ENCODE data around the gene FAM110D. TPM values are rescaled to one million over a fixed set of nuclear protein-coding genes. Genes with fewer than 3 reads are reported as not detected.

Gene FAM110D
- polyA plus RNA-seq, 1 of the 3 experiments (the other 2 are of a cell fraction): 0.64 TPM

DNA sequence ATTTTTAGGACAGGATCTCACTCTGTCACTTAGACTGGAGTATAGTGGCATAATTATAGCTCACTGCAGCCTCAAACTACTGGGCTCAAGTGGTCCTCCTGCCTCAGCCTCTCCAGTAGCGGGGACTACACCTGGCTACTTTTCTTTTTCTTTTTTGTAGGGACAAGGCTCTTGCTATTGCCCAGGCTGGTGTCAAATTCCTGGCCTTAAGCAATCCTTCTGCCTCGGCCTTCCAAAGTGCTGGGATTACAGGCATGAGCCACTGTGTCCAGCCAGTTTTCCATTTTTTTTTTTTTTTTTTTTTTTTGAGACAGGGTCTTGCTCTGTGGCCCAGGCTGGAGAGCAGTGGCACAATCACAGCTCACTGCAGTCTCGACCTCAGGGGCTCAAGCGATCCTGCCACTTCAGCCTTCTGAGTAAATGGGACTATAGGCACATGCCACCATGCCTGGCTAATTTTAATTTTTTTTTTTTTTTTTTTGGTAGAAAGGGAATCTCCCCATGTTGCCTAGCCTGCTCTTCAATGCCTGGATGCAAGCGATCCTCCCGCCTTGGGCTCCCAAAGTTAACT lies 54.5 kb downstream of the FAM110D start:
- H3K27me3 ChIP-seq (ENCODE audit: insufficient read depth): no peaks in the 10 kb centered on the region; the same call in 1 of the 2 replicates
- H4K20me1 ChIP-seq (ENCODE audit: insufficient read depth): no peaks in the 10 kb centered on the region
- no peaks in the 10 kb centered on the region for H3F3A ChIP-seq (replicated peaks; ENCODE audit: insufficient read depth)
- no peaks in the 10 kb centered on the region for H3K79me2 ChIP-seq (ENCODE audit: insufficient read depth)
- H3K9me3 ChIP-seq: no peaks in the 10 kb centered on the region
- CTCF ChIA-PET: interaction anchor here (0.6 to 2.2 kb wide), 4 partner anchors 17 to 975 kb away, joined by 3 to 10 read pairs (median 4); partner anchors contain the start of gene CEP85
- no peak overlapping the region for H3K27ac ChIP-seq (ENCODE audit: low read depth in 2 of 2, low read length in 1 of 2)
- WGBS (ENCODE audit: low lambda C conversion rate): 62% methylated on average over 6 of the region's 6 CpGs
- H3K4me1 ChIP-seq (ENCODE audit: control insufficient read depth in 1 of 2, insufficient read depth in 2 of 2, low read depth in 1 of 2, low read length in 1 of 2): no peaks in the 10 kb centered on the region
- DNase-seq: no peak
- no peaks in the 10 kb centered on the region for H3K36me3 ChIP-seq (replicated peaks in 1 of 2; ENCODE audit: control insufficient read depth in 1 of 2, insufficient read depth in 2 of 2, low read length in 1 of 2)
- no peak overlapping the region for H3K9ac ChIP-seq
- no peaks in the 10 kb centered on the region for H3K9me2 ChIP-seq
- POLR2A ChIA-PET: no interaction called here
- no peak for TF ChIP-seq GATA2 (CRISPR knock-in tag; IDR thresholded peaks at IDR 0.05)
- TF ChIP-seq TEAD4 (IDR thresholded peaks at IDR 0.05; ENCODE audit: borderline replicate concordance, insufficient read depth): no peak
- no peak for TF ChIP-seq TCF12 (IDR thresholded peaks at IDR 0.05)
- no peak overlapping the region for H2AFZ ChIP-seq (ENCODE audit: low read depth)
- no peak overlapping the region for H3K4me2 ChIP-seq
- no peak overlapping the region for H3K4me3 ChIP-seq (ENCODE audit: low read depth in 2 of 2, low read length in 1 of 2)

Other genes starting within 250 kb of the FAM110D start
- 10.8 and 16.0 TPM in 2 replicates for gene PAFAH2, start 161.0 kb upstream of the FAM110D start, polyA plus RNA-seq (2012; rRNA removed)
- gene EXTL1, start 137.3 kb upstream of the FAM110D start, polyA plus RNA-seq (2012; rRNA removed): 0.58 and 1.1 TPM in 2 replicates
- not detected in 2 replicates for gene SLC30A2, start 113.0 kb upstream of the FAM110D start, polyA plus RNA-seq (2012; rRNA removed)
- gene TRIM63, start 91.4 kb upstream of the FAM110D start, polyA plus RNA-seq (2012; rRNA removed): not detected in 2 replicates
- 1.2 and 1.3 TPM in 2 replicates for gene PDIK1L, start 47.3 kb upstream of the FAM110D start, polyA plus RNA-seq (2012; rRNA removed)
- gene C1orf232, start 9.9 kb downstream of the FAM110D start, polyA plus RNA-seq (2012; rRNA removed): not detected in 2 replicates
- 58.7 and 64.8 TPM in 2 replicates for gene ZNF593, start 10.8 kb downstream of the FAM110D start, polyA plus RNA-seq (2012; rRNA removed)
- gene ZNF593OS, start 12.8 kb downstream of the FAM110D start, polyA plus RNA-seq (2012; rRNA removed): not detected in 2 replicates
- 0.49 and 0.58 TPM in 2 replicates for gene CNKSR1, start 18.4 kb downstream of the FAM110D start, polyA plus RNA-seq (2012; rRNA removed)
- gene CATSPER4, start 31.5 kb downstream of the FAM110D start, polyA plus RNA-seq (2012; rRNA removed): not detected in 2 replicates
- 12.1 and 16.6 TPM in 2 replicates for gene CEP85, start 75.1 kb downstream of the FAM110D start, polyA plus RNA-seq (2012; rRNA removed)
- gene SH3BGRL3, start 121.0 kb downstream of the FAM110D start, polyA plus RNA-seq (2012; rRNA removed): 131 and 202 TPM in 2 replicates
- 30.6 and 35.3 TPM in 2 replicates for gene UBXN11, start 147.6 kb downstream of the FAM110D start, polyA plus RNA-seq (2012; rRNA removed)
- gene CD52, start 158.9 kb downstream of the FAM110D start, polyA plus RNA-seq (2012; rRNA removed): not detected in 2 replicates
- gene CRYBG2, start 195.1 kb downstream of the FAM110D start, polyA plus RNA-seq (2012; rRNA removed): 0.08 and 0.49 TPM in 2 replicates
- not detected in 2 replicates for gene ZNF683, start 213.7 kb downstream of the FAM110D start, polyA plus RNA-seq (2012; rRNA removed)